Karpas-422 (cell line): Measurements from ENCODE around the gene SLC5A7. TPM values are rescaled to one million over a fixed set of nuclear protein-coding genes. Genes with fewer than 3 reads are reported as not detected.
A peak's percentile ranks its signal among the peaks of the same experiment; 100 is the strongest.

ENCODE experiments used
- DNase-seq: peaks from one replicate; pipeline ENCODE4 v3.0.0-alpha.2; 2015
- H2AFZ ChIP-seq: fragments of 200-600 bp; sonication (generic); 2 replicates; pipeline ENCODE4 v1.6.1; 2014; ENCODE audit warnings: antibody characterized with exemption, low read length, mixed read lengths
- H3K27ac ChIP-seq: fragments of 200-600 bp; sonication (generic); 2 replicates; pipeline ENCODE4 v1.5.1; 2014; ENCODE audit warnings: mild to moderate bottlenecking, low read length, moderate library complexity
- H3K27me3 ChIP-seq: fragments of 200-600 bp; sonication (generic); 2 replicates; pipeline ENCODE4 v1.6.1; 2014; ENCODE audit warnings: low read length, mixed read lengths
- H3K36me3 ChIP-seq: fragments of 200-600 bp; sonication (generic); 2 replicates; pipeline ENCODE4 v1.6.1; 2014; ENCODE audit warnings: low read length, mixed read lengths; ENCODE audit not compliant: insufficient read depth
- H3K4me1 ChIP-seq: fragments of 200-600 bp; sonication (generic); 2 replicates; pipeline ENCODE4 v1.6.1; 2014; ENCODE audit warnings: mild to moderate bottlenecking, low read length, mixed read lengths
- H3K4me2 ChIP-seq: fragments of 200-600 bp; sonication (generic); 2 replicates; pipeline ENCODE4 v1.6.1; 2014; ENCODE audit warnings: low read length, low read depth, mild to moderate bottlenecking; ENCODE audit not compliant: poor library complexity, severe bottlenecking
- H3K4me3 ChIP-seq: fragments of 200-600 bp; sonication (generic); 2 replicates; pipeline ENCODE4 v1.5.1; 2014; ENCODE audit warnings: mild to moderate bottlenecking, antibody characterized with exemption, low read length, mixed read lengths
- H3K79me2 ChIP-seq: fragments of 200-600 bp; sonication (generic); 2 replicates; pipeline ENCODE4 v1.6.1; 2014; ENCODE audit warnings: mild to moderate bottlenecking, low read length, mixed read lengths
- H3K9ac ChIP-seq: fragments of 200-600 bp; sonication (generic); 2 replicates; pipeline ENCODE4 v1.6.0; 2014; ENCODE audit warnings: low read length
- H3K9me2 ChIP-seq: fragments of 200-600 bp; sonication (generic), shearing (Covaris generic); replicated peaks from 2 replicates; pipeline ENCODE4 v1.6.0; 2014; ENCODE audit warnings: mild to moderate bottlenecking, low read length, moderate library complexity; ENCODE audit not compliant: insufficient read depth
- H3K9me3 ChIP-seq: fragments of 300-700, 200-600 bp; sonication (generic); 2 replicates; pipeline ENCODE4 v1.6.1; 2014; ENCODE audit warnings: low read length, mixed read lengths
- H4K20me1 ChIP-seq: fragments of 200-600 bp; sonication (generic); 2 replicates; pipeline ENCODE4 v1.6.1; 2014; ENCODE audit warnings: mild to moderate bottlenecking, antibody characterized with exemption, low read length, low read depth; ENCODE audit not compliant: insufficient read depth
- total RNA-seq: library from RNA; depleted of rRNA; stranded (reverse); fragments of >200 nt; shearing (Covaris generic); gene quantifications from 2 replicates; pipeline ENCODE4 v1.2.3, GENCODE V29; 2014; ENCODE audit warnings: low replicate concordance; rRNA removed

The SLC5A7 gene
- total RNA-seq, 1 experiment from 2014 or later = not detected

DNA sequence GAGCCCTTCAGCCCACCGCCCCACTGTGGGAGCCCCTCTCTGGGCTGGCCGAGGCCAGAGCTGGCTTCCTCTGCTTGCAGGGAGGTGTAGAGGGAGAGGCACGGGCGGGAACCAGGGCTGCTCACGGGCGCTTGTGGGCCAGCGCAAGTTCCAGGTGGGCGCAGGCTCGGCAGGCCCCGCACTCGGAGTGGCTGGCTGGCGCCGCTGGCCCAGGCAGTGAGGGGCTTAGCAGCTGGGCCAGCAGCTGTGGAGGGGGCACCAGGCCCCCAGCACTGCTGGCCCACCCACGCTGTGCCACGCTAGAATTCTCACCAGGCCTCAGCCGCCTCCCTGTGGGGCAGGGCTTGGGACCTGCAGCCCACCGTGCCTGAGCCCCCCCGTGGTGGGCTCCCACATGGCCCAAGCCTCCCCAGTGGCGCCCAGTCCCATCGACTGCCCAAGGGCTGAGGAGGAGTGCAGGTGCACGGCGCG is 45.2 kb downstream of the SLC5A7 start:
- no peaks in the 10 kb centered on the region for H3K4me1 ChIP-seq
- no peaks in the 10 kb centered on the region for H3K9me2 ChIP-seq
- H3K4me3 ChIP-seq = no peak overlapping the region
- H4K20me1 ChIP-seq = no peaks in the 10 kb centered on the region
- no peak for DNase-seq
- H2AFZ ChIP-seq = no peak overlapping the region
- H3K4me2 ChIP-seq = no peak overlapping the region
- H3K9ac ChIP-seq = no peak overlapping the region
- H3K27ac ChIP-seq = no peak overlapping the region
- no peaks in the 10 kb centered on the region for H3K27me3 ChIP-seq
- no peaks in the 10 kb centered on the region for H3K79me2 ChIP-seq
- no peaks in the 10 kb centered on the region for H3K36me3 ChIP-seq
- no peaks in the 10 kb centered on the region for H3K9me3 ChIP-seq

DNA sequence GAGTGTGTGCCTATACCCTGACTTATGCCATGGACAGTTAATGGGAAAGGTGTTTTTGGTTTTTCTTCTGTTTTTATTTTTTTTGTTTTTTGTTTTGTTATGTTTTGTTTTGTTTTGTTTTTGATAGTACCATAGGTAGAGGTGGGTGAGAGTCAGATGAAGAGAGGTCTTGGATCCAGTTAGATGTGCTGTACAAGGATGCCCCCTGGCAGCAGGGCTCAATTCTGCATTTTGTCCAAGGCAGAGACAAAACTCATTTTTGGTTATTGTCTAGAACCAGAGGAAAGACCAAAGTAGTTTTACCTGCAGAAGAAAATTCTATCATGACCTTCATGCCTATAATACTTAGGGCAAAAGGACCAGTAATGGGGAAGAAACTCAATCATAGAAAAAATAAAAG is 48.5 kb downstream of the SLC5A7 start:
- Histone ChIP-seq H3K79me2 (no peaks in the 10 kb centered on the region), H3K4me1 (no peaks in the 10 kb centered on the region), H3K4me2 (no peak overlapping the region), H2AFZ (no peak overlapping the region), H3K9ac (no peak overlapping the region), H3K9me2 (no peaks in the 10 kb centered on the region), H3K27ac (no peak overlapping the region), H3K9me3 (no peaks in the 10 kb centered on the region), H3K27me3 (no peaks in the 10 kb centered on the region), H4K20me1 (no peaks in the 10 kb centered on the region), H3K36me3 (no peaks in the 10 kb centered on the region), H3K4me3 (no peak overlapping the region)
- DNase-seq = peak; percentile 63

DNA sequence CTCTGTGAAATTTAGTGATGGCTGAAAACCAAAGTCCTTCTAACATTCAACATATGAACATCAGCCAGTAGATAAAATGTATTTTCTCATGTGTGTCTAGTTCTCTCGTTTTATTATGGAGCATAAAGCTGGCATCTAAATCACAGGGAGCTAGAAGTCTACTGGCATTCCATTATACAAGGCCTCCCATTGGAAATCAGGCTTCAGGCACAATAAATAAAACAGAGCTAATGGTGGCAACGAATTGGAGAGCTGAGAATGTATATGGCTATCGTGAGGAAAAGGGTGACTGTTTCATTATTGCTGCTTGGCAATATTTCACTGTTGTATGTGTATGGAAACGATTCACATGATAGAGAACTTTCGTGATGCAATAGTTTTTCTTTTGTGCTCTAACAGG is 62.4 kb downstream of the SLC5A7 start:
- Histone ChIP-seq H2AFZ (no peak overlapping the region), H3K4me2 (no peak overlapping the region), H3K4me3 (no peak overlapping the region), H4K20me1 (no peaks in the 10 kb centered on the region), H3K9me3 (no peaks in the 10 kb centered on the region; the same call in 1 of the 2 replicates), H3K9ac (no peak overlapping the region), H3K27ac (no peak overlapping the region), H3K9me2 (no peaks in the 10 kb centered on the region), H3K27me3 (no peaks in the 10 kb centered on the region), H3K79me2 (no peaks in the 10 kb centered on the region), H3K4me1 (no peaks in the 10 kb centered on the region), H3K36me3 (no peaks in the 10 kb centered on the region)
- no peak for DNase-seq

DNA sequence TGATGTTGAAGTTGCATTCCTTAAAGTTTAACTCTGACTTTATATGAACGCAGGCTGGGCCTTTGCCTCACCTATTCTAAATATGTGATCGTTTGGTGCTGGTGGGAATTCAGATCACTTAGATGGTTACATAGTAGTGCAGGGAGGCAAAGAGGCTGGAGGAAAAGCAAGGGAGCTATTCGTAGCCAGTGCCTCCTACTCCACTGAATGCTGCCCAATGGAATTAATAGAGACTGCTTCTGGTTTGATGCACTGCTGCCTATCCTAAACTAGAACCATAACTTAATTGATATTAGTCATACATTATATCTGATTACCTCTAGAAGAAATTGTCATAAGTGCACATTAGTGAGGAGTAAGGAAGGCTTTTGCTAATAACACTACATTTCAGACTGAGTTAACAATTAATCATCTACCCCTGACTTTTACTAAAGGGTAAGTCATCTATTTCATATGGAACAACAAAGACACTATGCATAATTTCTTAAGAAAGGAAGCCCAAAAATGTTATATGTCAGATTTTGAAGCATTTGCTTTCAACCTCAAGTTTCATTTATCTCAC is 72.3 kb downstream of the SLC5A7 start:
- Histone ChIP-seq H3K4me1 (no peaks in the 10 kb centered on the region), H3K9me3 (no peaks in the 10 kb centered on the region), H3K36me3 (no peaks in the 10 kb centered on the region), H3K9me2 (no peaks in the 10 kb centered on the region), H2AFZ (no peak overlapping the region), H3K4me3 (no peak overlapping the region), H3K27ac (no peak overlapping the region), H3K79me2 (no peaks in the 10 kb centered on the region), H3K9ac (no peak overlapping the region), H3K4me2 (no peak overlapping the region), H3K27me3 (no peaks in the 10 kb centered on the region), H4K20me1 (no peaks in the 10 kb centered on the region)
- no peak for DNase-seq

DNA sequence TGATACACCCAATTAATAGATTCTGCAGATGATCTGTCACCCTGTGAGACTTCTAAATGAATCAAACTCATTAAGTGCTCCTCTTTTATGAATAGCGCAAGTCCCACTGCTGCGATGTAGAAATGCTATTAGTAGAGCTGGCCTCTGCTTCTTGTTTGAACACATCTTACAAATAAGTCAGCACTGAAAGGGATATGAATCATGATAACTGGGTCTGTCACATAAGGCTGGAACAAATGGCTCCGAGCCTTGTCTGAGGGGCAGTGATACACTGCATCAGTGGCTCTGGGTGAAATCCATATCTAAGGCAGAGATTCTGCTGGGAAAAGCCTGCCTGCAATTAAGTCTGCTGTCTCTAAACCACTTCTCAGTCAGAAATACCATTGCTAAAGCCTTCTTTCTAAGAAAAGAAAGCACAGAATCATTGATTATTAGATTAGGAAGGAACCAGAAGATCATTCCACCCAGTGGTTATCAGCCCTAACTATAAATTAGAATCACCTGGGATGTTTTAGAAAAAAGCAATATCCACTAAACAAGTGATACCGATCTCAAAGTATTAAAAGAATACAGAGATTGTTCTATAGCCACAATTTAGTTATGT is 75.2 kb downstream of the SLC5A7 start:
- no peaks in the 10 kb centered on the region for H3K79me2 ChIP-seq
- no peak overlapping the region for H3K4me2 ChIP-seq
- H4K20me1 ChIP-seq = no peaks in the 10 kb centered on the region
- H3K27ac ChIP-seq = no peak overlapping the region
- H3K9me2 ChIP-seq = no peaks in the 10 kb centered on the region
- no peaks in the 10 kb centered on the region for H3K27me3 ChIP-seq
- H3K9me3 ChIP-seq = no peaks in the 10 kb centered on the region
- no peak overlapping the region for H3K9ac ChIP-seq
- H3K36me3 ChIP-seq = no peaks in the 10 kb centered on the region
- H2AFZ ChIP-seq = no peak overlapping the region
- H3K4me3 ChIP-seq = no peak overlapping the region
- H3K4me1 ChIP-seq = no peaks in the 10 kb centered on the region
- no peak for DNase-seq

Other genes with a start within 250 kb of the SLC5A7 start
- not detected in 2 replicates for gene RGPD4, start 159.6 kb upstream of the SLC5A7 start, total RNA-seq